H54 (cell line): ENCODE results near the gene UNC45A.
A peak's percentile ranks its signal among the peaks of the same experiment; 100 is the strongest.

Source experiments
- DNase-seq: peaks from one replicate; pipeline ENCODE4 v3.0.0; 2011; ENCODE audit warnings: low spot score, mixed read lengths; ENCODE audit not compliant: insufficient read length
- FAIRE-seq: peaks from 3 replicates; lab custom pipeline; 2011; peaks lifted over from hg19 to GRCh38; lab: Jason Lieb, UNC
- POLR2A ChIP-seq: IDR thresholded peaks from 2 replicates; pipeline ENCODE4 v1.6.1; 2011; ENCODE audit warnings: low read depth, mild to moderate bottlenecking, low read length

The UNC45A gene

GRCh38 chr15:90934949-90935751 lies at the start of gene UNC45A:
Gene UNC45A (plus strand): TSS chr15:90935285. CDS start chr15:90935325, 40 bp downstream.
- FAIRE-seq (no peak), DNase-seq (peak; percentile 72)
- peak; percentile 68 for TF ChIP-seq POLR2A

GRCh38 chr15:90885432-90886290 lies 49.4 kb upstream of the UNC45A start:
- DNase-seq: no peak
- no peak for FAIRE-seq
- no peak for TF ChIP-seq POLR2A

DNA sequence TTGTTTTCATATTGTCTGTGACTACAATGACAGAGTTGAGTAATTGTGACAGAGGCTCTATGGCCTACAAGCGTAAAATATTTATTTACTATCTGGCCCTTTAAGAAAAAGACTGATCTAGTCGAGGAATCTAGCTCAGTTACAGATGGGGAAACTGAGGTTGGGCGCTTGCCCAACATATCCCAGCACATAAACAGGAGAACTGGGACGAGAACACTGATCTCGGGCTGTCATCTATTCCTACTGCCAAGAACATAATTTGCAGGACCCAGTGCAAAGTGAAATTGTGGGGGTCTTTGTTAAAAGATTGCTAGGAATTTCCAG lies 48.8 kb upstream of the UNC45A start:
- FAIRE-seq (no peak), DNase-seq (no peak)
- TF ChIP-seq POLR2A: no peak

DNA sequence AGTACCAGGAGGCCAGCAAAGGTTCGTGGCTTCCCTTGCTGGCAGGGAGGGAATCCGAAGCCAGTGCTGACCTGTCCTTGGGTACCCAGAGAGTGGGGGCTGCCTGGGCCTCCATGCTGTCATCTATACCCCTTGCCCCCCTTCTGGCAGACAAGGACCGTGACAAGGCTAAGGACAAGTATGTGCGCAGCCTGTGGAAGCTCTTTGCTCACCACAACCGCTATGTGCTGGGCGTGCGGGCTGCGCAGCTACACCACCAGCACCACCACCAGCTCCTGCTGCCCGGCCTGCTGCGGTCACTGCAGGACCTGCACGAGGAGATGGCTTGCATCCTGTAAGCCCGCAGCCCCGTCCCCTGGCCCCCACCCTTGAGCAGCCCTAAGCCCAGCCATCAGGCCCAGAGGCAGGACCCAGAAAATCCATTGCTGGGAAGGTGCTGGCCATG lies 48.0 kb upstream of the UNC45A start:
- DNase-seq: no peak
- TF ChIP-seq POLR2A: no peak
- no peak for FAIRE-seq

- DNase-seq: no peak
- no peak for FAIRE-seq
- TF ChIP-seq POLR2A: no peak
Observed at GRCh38 chr15:90889313-90889730, 45.8 kb upstream of the UNC45A start.

DNA sequence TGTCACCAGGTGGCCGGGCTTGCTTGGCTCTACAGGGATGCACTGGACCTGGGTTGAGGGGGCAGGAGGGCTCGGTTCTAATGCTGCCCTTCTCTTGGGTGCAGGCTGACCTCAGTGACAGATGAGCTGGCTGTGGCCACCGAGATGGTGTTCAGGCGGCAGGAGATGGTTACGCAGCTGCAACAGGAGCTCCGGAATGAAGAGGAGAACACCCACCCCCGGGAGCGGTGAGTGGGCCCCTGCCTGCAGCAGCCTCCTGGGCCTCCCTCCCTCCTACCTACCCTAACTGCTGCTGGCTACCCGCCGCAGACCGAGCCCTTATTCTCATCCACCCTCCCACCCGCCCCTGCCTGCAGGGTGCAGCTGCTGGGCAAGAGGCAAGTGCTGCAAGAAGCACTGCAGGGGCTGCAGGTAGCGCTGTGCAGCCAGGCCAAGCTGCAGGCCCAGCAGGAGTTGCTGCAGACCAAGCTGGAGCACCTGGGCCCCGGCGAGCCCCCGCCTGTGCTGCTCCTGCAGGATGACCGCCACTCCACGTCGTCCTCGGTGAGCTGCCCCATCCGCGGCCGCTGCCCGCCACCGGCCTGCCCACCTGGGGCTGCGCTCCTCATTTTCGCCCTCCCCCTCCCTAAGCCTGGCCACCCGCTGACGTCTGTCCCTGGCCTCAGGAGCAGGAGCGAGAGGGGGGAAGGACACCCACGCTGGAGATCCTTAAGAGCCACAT lies 45.2 kb upstream of the UNC45A start:
- no peak for TF ChIP-seq POLR2A
- DNase-seq (no peak), FAIRE-seq (no peak)

- DNase-seq: no peak
- no peak for FAIRE-seq
- TF ChIP-seq POLR2A: no peak
Observed at GRCh38 chr15:90890839-90891238, 44.2 kb upstream of the UNC45A start.

DNA sequence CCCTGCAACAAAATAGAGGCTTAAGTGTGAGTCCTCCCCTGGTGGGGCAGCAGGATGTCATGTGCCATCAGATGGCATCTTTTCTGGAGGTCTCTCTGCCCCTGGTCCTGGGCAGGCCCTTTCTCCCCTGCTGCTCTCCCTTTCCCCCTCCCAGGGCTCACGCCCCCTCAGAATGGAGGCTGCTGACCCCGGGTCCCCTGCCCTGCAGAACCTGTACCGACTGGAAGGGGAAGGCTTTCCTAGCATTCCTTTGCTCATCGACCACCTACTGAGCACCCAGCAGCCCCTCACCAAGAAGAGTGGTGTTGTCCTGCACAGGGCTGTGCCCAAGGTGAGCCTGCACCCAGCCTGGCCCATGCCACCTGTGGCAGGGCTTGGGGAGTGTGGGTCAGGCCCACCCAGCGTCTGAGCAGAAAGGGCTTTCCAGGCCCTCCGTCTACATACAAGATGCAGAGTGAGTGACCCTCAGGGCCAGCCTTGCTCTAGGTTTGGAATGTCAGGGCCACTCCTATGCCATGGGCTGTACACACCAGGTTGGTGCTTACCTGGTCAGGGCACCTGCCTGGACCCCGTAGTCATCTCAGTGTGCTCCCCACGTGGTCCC lies 43.6 kb upstream of the UNC45A start:
- no peak for DNase-seq
- TF ChIP-seq POLR2A: no peak
- FAIRE-seq: no peak

GRCh38 chr15:90892023-90892422 lies 43.1 kb upstream of the UNC45A start:
- DNase-seq: no peak
- FAIRE-seq: no peak

GRCh38 chr15:90892498-90893174 lies 42.4 kb upstream of the UNC45A start:
- no peak for TF ChIP-seq POLR2A
- FAIRE-seq: no peak

More at GRCh38 chr15:90892023-90892422, 43.1 kb upstream of the UNC45A start:
- no peak for TF ChIP-seq POLR2A

DNA sequence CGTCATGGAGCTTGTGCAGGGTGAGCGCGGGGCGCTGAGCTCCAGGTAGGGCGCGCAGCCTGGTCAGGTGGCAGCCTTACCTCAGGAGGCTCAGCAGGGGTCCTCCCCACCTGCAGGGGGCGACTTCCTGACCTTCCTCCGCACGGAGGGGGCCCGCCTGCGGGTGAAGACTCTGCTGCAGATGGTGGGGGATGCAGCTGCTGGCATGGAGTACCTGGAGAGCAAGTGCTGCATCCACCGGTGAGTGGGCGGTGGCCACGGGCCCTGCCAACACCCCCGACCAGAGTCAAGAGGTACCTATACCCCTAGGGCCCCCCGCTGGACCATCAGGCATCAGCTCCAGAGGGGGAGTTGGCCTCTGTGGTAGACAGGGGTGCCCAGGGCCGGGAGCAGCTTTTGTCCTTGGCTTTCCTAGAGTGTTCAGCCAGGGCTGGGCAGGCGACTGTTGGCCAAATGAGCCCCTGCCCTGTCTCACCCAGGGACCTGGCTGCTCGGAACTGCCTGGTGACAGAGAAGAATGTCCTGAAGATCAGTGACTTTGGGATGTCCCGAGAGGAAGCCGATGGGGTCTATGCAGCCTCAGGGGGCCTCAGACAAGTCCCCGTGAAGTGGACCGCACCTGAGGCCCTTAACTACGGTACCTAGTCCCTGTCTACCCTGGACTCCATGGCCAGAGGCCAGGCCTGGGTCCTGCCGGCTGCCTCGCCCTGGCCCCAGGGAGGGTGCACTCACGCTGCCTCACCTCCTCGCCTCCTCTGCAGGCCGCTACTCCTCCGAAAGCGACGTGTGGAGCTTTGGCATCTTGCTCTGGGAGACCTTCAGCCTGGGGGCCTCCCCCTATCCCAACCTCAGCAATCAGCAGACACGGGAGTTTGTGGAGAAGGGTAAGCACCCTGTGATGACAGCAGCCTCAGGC lies 41.7 kb upstream of the UNC45A start:
- DNase-seq (no peak), FAIRE-seq (no peak)
- no peak for TF ChIP-seq POLR2A

More at GRCh38 chr15:90892498-90893174, 42.4 kb upstream of the UNC45A start:
- no peak for DNase-seq
